GM12878 (cell line): ENCODE measurements around the gene NDST3.

Source experiments
- CBX5 ChIP-seq: sonication (generic); IDR thresholded peaks from 2 replicates; pipeline ENCODE4 v1.6.1; 2016; ENCODE audit warnings: low read depth, moderate library complexity, mild to moderate bottlenecking, inconsistent platforms
- CEBPB ChIP-seq, 2 experiments: fragments of 150-350 bp in 1 of 2; IDR thresholded peaks; 2 replicates each; pipeline ENCODE4 v1.6.1; 2012 to 2014; ENCODE audit warnings: low read depth in 2 of 2, low read length in 2 of 2, borderline replicate concordance in 1 of 2, inconsistent platforms in 1 of 2
- FOS ChIP-seq: IDR thresholded peaks from 3 replicates; pipeline ENCODE4 v1.6.1; 2011; ENCODE audit warnings: borderline replicate concordance; ENCODE audit not compliant: insufficient read length; ENCODE audit errors: extremely low read depth
- POLR2AphosphoS2 ChIP-seq: IDR thresholded peaks from 2 replicates; pipeline ENCODE4 v1.6.1; 2011; ENCODE audit warnings: low read depth, mild to moderate bottlenecking, low read length, improper control_type of control experiment, moderate library complexity
- RCOR1 ChIP-seq: conservative IDR thresholded peaks from 2 replicates; pipeline ENCODE4 v1.6.1; 2012; ENCODE audit warnings: low read depth, low read length, improper control_type of control experiment
- RFX5 ChIP-seq: IDR thresholded peaks from 2 replicates; pipeline ENCODE4 v1.6.1; 2011; ENCODE audit warnings: low read depth, low read length, improper control_type of control experiment
- SUZ12 ChIP-seq: fragments of 200-600 bp; sonication (generic); IDR thresholded peaks from one replicate; pipeline ENCODE4 v1.6.1; 2018; ENCODE audit warnings: antibody characterized with exemption, mild to moderate bottlenecking; ENCODE audit not compliant: unreplicated experiment
- ZNF274 ChIP-seq: IDR thresholded peaks from one replicate; pipeline ENCODE4 v1.8.0; 2011; ENCODE audit not compliant: insufficient read length, insufficient read depth
- TF ChIP-seq, protein P1 (sequence below), 3 experiments: IDR thresholded peaks in 2 of 3; conservative IDR thresholded peaks in 1 of 3; 2 replicates each; pipeline ENCODE4 v1.5.1; 2011; ENCODE audit warnings: low read depth in 3 of 3, low read length in 3 of 3, mild to moderate bottlenecking in 3 of 3, control low read depth in 2 of 3, moderate library complexity in 2 of 3, inconsistent platforms in 1 of 3, mixed read lengths in 1 of 3; ENCODE audit not compliant: control insufficient read depth in 2 of 3, insufficient read depth in 1 of 3; ENCODE audit errors: extremely low read depth in 1 of 3

DNA sequence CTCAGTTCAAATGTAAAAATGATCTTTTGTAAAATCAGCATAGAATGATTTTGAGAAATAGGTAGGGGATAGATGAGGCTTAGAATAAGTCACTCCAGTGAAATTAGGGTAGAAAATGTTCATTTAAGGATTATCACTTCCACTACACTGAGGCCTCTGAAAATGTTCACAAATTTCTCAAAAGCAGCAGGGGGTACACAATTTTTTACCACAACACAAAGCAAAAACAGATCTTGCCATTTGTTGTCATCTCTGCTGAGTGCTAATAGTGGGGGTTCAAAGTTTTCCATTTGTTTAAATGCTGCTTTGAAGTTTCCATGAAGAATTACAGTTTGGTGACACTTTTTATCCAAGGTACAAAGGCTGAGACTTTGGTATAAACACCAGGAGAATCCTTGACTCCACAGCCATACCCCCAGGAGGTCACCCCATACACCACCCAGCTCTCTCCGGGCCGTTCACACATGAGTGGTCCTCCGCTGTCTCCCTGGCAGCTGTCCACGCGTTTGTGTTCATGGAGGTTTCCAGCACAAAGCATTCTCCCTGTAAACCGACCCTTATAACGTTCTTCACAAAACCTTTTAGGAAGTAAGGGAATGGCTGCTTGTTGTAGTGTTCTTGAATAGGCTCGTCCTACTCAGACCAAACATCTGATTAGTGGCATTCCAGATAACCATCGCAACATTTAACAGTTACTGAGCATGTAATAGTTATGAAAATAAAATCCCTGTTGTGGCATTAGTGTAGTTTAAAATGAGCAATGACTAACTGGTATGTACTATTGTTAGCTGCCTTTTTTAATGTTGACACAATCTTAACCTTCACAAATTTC, 247.5 kb downstream of the NDST3 start:
- TF ChIP-seq SUZ12 (no peak), FOS (no peak), CEBPB (IDR thresholded peaks at IDR 0.05; ENCODE audit: borderline replicate concordance in 1 of 2, low read depth in 2 of 2, low read length in 2 of 2) (no peak), CBX5 (no peak), ZNF274 (no peak), RCOR1 (no peak), RFX5 (no peak), POLR2AphosphoS2 (0 out of 2 replicates have a peak, but pooled peaks have one; percentile 11)
- TF ChIP-seq, protein P1, sequence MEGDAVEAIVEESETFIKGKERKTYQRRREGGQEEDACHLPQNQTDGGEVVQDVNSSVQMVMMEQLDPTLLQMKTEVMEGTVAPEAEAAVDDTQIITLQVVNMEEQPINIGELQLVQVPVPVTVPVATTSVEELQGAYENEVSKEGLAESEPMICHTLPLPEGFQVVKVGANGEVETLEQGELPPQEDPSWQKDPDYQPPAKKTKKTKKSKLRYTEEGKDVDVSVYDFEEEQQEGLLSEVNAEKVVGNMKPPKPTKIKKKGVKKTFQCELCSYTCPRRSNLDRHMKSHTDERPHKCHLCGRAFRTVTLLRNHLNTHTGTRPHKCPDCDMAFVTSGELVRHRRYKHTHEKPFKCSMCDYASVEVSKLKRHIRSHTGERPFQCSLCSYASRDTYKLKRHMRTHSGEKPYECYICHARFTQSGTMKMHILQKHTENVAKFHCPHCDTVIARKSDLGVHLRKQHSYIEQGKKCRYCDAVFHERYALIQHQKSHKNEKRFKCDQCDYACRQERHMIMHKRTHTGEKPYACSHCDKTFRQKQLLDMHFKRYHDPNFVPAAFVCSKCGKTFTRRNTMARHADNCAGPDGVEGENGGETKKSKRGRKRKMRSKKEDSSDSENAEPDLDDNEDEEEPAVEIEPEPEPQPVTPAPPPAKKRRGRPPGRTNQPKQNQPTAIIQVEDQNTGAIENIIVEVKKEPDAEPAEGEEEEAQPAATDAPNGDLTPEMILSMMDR (IDR thresholded peaks at IDR 0.05 in 2 of 3, conservative IDR thresholded peaks at IDR 0.05 in 1 of 3; ENCODE audit: control insufficient read depth in 2 of 3, extremely low read depth in 1 of 3, insufficient read depth in 1 of 3, low read depth in 3 of 3, low read length in 3 of 3) = no peak
